ENCODE measurements around the gene PKN2. TPM values are rescaled to one million over a fixed set of nuclear protein-coding genes. Genes with fewer than 3 reads are reported as not detected.

Gene PKN2
- total RNA-seq, 1 donor from 2014 or later: 65.1 TPM

GRCh38 chr1:88647249-88647645 is 36.8 kb upstream of the PKN2 start:
- H3K4me3 Mint-ChIP-seq: no peak overlapping the region
- no peak for TF ChIP-seq CTCF (IDR thresholded peaks at IDR 0.05; ENCODE audit: unreplicated experiment)
- DNase-seq (ENCODE audit: low spot score in 2 of 2, unreplicated experiment in 2 of 2): no peak
- H3K27ac Mint-ChIP-seq: no peak overlapping the region
- no peaks in the 10 kb centered on the region for H3K4me1 Mint-ChIP-seq
- no peaks in the 10 kb centered on the region for H3K9me3 Mint-ChIP-seq
- no peaks in the 10 kb centered on the region for H3K36me3 Mint-ChIP-seq
- H3K27me3 Mint-ChIP-seq (ENCODE audit: low read depth): no peaks in the 10 kb centered on the region

- Mint-ChIP-seq H3K9me3 (no peaks in the 10 kb centered on the region), H3K27me3 (ENCODE audit: low read depth) (no peaks in the 10 kb centered on the region), H3K4me3 (no peak overlapping the region), H3K36me3 (no peaks in the 10 kb centered on the region), H3K27ac (no peak overlapping the region), H3K4me1 (no peaks in the 10 kb centered on the region)
- no peak for DNase-seq (ENCODE audit: low spot score in 2 of 2, unreplicated experiment in 2 of 2)
- no peak for TF ChIP-seq CTCF (IDR thresholded peaks at IDR 0.05; ENCODE audit: unreplicated experiment)
These were observed 36.2 kb upstream of the PKN2 start for GRCh38 chr1:88647749-88648415.

GRCh38 chr1:88648706-88649105 is 35.4 kb upstream of the PKN2 start:
- Mint-ChIP-seq H3K27ac (no peak overlapping the region), H3K36me3 (no peaks in the 10 kb centered on the region), H3K9me3 (no peaks in the 10 kb centered on the region), H3K4me1 (no peaks in the 10 kb centered on the region), H3K27me3 (ENCODE audit: low read depth) (no peaks in the 10 kb centered on the region), H3K4me3 (no peak overlapping the region)
- no peak for TF ChIP-seq CTCF (IDR thresholded peaks at IDR 0.05; ENCODE audit: unreplicated experiment)
- no peak for DNase-seq (ENCODE audit: low spot score in 2 of 2, unreplicated experiment in 2 of 2)

- Mint-ChIP-seq H3K27ac (no peak overlapping the region), H3K27me3 (ENCODE audit: low read depth) (no peaks in the 10 kb centered on the region)
- TF ChIP-seq CTCF (IDR thresholded peaks at IDR 0.05; ENCODE audit: unreplicated experiment): no peak
These were observed 34.1 kb upstream of the PKN2 start for GRCh38 chr1:88649932-88650331.

GRCh38 chr1:88650676-88651418 is 33.2 kb upstream of the PKN2 start:
- no peaks in the 10 kb centered on the region for H3K27me3 Mint-ChIP-seq (ENCODE audit: low read depth)
- DNase-seq (ENCODE audit: low spot score in 2 of 2, unreplicated experiment in 2 of 2): no peak
- TF ChIP-seq CTCF (IDR thresholded peaks at IDR 0.05; ENCODE audit: unreplicated experiment): no peak
- H3K4me3 Mint-ChIP-seq: no peak overlapping the region
- H3K27ac Mint-ChIP-seq: no peak overlapping the region
- H3K9me3 Mint-ChIP-seq: no peaks in the 10 kb centered on the region
- no peaks in the 10 kb centered on the region for H3K4me1 Mint-ChIP-seq
- H3K36me3 Mint-ChIP-seq: no peaks in the 10 kb centered on the region

More at GRCh38 chr1:88649932-88650331, 34.1 kb upstream of the PKN2 start:
- Mint-ChIP-seq H3K4me3 (no peak overlapping the region), H3K4me1 (no peaks in the 10 kb centered on the region), H3K9me3 (no peaks in the 10 kb centered on the region), H3K36me3 (no peaks in the 10 kb centered on the region)
- no peak for DNase-seq (ENCODE audit: low spot score in 2 of 2, unreplicated experiment in 2 of 2)
